ENCODE measurements around the gene GPX6.

- TF ChIP-seq POLR2A (IDR thresholded peaks at IDR 0.05) (no peak), CTCF (IDR thresholded peaks at IDR 0.05) (no peak)
These were observed 28.4 kb downstream of the GPX6 start for GRCh38 chr6:28486988-28487742.
